Spleen (tissue), 11 donors: ENCODE results near the gene ZNF804A. TPM values are rescaled to one million over a fixed set of nuclear protein-coding genes. Genes with fewer than 3 reads are reported as not detected.
A peak's percentile ranks its signal among the peaks of the same experiment; 100 is the strongest.

ENCODE experiments used
- DNase-seq: peaks from one replicate; pipeline ENCODE4 v3.0.0-alpha.2; 2020
- H3K27ac ChIP-seq, 8 donors: fragments of 200-600 bp; sonication (generic) in 7 of 8; 1 replicate in 4 of 8; 2 replicates in 4 of 8; pipeline versions ENCODE4 v1.5.0 to v1.8.0; 2016 to 2021; ENCODE audit warnings: inconsistent platforms in 4 of 8, mild to moderate bottlenecking in 4 of 8, moderate library complexity in 1 of 8
- H3K27me3 ChIP-seq, 7 donors: fragments of 200-600 bp; sonication (generic) in 6 of 7; replicated peaks in 1 of 7; 1 replicate in 4 of 7; 2 replicates in 3 of 7; pipeline versions ENCODE4 v1.5.0 to v1.8.0; 2016 to 2021; ENCODE audit warnings: inconsistent platforms in 3 of 7, mild to moderate bottlenecking in 1 of 7
- H3K36me3 ChIP-seq, 6 donors: fragments of 200-600 bp; sonication (generic) in 5 of 6; 1 replicate in 4 of 6; 2 replicates in 2 of 6; pipeline versions ENCODE4 v1.5.0 to v1.8.0; 2016 to 2021; ENCODE audit warnings: inconsistent platforms in 2 of 6
- H3K4me1 ChIP-seq, 6 donors: fragments of 200-600 bp; sonication (generic) in 5 of 6; 1 replicate in 3 of 6; 2 replicates in 3 of 6; pipeline versions ENCODE4 v1.5.0 to v1.8.0; 2016 to 2021; ENCODE audit warnings: inconsistent platforms in 3 of 6
- H3K4me3 ChIP-seq, 8 donors: fragments of 200-600 bp; sonication (generic) in 7 of 8; 1 replicate in 4 of 8; 2 replicates in 4 of 8; pipeline versions ENCODE4 v1.5.0 to v1.8.0; 2016 to 2021; ENCODE audit warnings: inconsistent platforms in 4 of 8, mild to moderate bottlenecking in 4 of 8, moderate library complexity in 2 of 8
- H3K9me3 ChIP-seq, 8 donors: fragments of 200-600 bp; sonication (generic) in 7 of 8; 1 replicate in 4 of 8; 2 replicates in 4 of 8; pipeline versions ENCODE4 v1.5.0 to v1.8.0; 2016 to 2021; ENCODE audit warnings: inconsistent platforms in 4 of 8
- POLR2A ChIP-seq, 3 donors: fragments of 450-650 bp; IDR thresholded peaks; one replicate each; pipeline ENCODE4 v1.5.1; 2017; ENCODE audit warnings: antibody characterized with exemption in 3 of 3, mild to moderate bottlenecking in 1 of 3
- POLR2AphosphoS5 ChIP-seq, 3 donors: sonication (generic); formaldehyde crosslinking; IDR thresholded peaks; one replicate each; pipeline ENCODE4 v1.5.1; 2017; ENCODE audit warnings: antibody characterized with exemption in 3 of 3
- WGBS, 5 donors: extraction: QIAGEN DNeasy Blood & Tissue Kit in 3 of 5; methylation state at CpG; one replicate each; pipeline versions ENCODE4 v1.1.5 to v1.1.7; 2013 to 2018; 5-methylcytosine and 5-hydroxymethylcytosine counted together
- intact Hi-C: fragments of 100-400 bp; cut with DNase I; formaldehyde crosslinking; loops from one replicate; pipeline ENCODE4 v1.15.0; 2023; ENCODE audit warnings: low total_unique reads
- polyA plus RNA-seq, 3 donors: library from polyadenylated mRNA; stranded (reverse); fragments of 200-250 nt; gene quantifications; one replicate each; pipeline ENCODE4 v1.2.1, GENCODE V29; 2013
- total RNA-seq, 7 donors: library from RNA; depleted of rRNA in 3 of 7; stranded (reverse); fragments of >200 nt in 3 of 7; fragmentation: NEBNext Ultra II Directional in 4 of 7; extraction: Animal tissue kit (Norgen Biotek cat#: 25700) in 4 of 7; gene quantifications; one replicate each; pipeline versions ENCODE4 v1.1.0 to v1.2.1, GENCODE V29; 2016 to 2021
- TF ChIP-seq, protein P1 (sequence below), 11 experiments: fragments of 200-600 bp in 7 of 11; fragments of 450-650 bp in 4 of 11; sonication (generic) in 4 of 11; IDR thresholded peaks in 8 of 11; conservative IDR thresholded peaks in 3 of 11; 1 replicate in 7 of 11; 2 replicates in 4 of 11; pipeline versions ENCODE4 v1.4.0 to v1.8.0; 2016 to 2021; ENCODE audit warnings: antibody characterized with exemption in 11 of 11, inconsistent platforms in 4 of 11, mild to moderate bottlenecking in 1 of 11
- donor health status: healthy with polysubstance abuse.
- donor health status: DM: no; HTN: no; CAD: no; lungs with moderate emphysema.
- donor health status: DM: no; HTN: no; CAD: no.
- donor health status: Bipolar disorder and iron deficiency.
- donor health status: healthy.
- donor health status: DM: no; HTN: no; CAD: no.
- donor health status: DM: yes; HTN: yes; CAD: no.

ZNF804A gene
- total and polyA plus RNA-seq, 10 donors = 0.21 to 1.8 (median 0.41) TPM

DNA sequence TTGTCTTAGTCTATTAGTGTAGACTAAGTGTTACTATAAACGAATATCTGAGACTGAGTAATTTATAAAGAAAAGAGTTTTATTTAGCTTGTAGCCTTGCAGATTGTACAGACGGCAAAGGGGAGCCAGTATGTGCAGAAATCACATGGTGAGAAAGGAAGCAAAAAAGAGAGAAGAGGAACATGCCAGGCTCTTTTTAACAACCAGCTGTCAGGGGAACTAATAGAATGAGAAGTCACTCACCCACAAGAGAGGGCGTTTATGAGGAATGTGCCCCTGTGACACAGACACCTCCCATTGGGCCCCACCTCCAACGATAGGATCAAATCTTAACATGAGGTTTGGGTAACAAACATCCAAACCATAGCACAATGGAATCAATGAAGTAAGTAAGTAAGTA lies 20.6 kb upstream of the ZNF804A start:
- intact Hi-C loops = no loop called here
- Histone ChIP-seq H3K9me3 (no peaks in the 10 kb centered on the region), H3K4me3 (no peak overlapping the region), H3K4me1 (no peaks in the 10 kb centered on the region), H3K27me3 (no peaks in the 10 kb centered on the region), H3K27ac (no peak overlapping the region), H3K36me3 (no peaks in the 10 kb centered on the region)
- DNase-seq = no peak
- 18 to 37% (median 26%) methylated on average over 4 of the region's 4 CpGs for WGBS, 5 donors
- TF ChIP-seq, protein P1, sequence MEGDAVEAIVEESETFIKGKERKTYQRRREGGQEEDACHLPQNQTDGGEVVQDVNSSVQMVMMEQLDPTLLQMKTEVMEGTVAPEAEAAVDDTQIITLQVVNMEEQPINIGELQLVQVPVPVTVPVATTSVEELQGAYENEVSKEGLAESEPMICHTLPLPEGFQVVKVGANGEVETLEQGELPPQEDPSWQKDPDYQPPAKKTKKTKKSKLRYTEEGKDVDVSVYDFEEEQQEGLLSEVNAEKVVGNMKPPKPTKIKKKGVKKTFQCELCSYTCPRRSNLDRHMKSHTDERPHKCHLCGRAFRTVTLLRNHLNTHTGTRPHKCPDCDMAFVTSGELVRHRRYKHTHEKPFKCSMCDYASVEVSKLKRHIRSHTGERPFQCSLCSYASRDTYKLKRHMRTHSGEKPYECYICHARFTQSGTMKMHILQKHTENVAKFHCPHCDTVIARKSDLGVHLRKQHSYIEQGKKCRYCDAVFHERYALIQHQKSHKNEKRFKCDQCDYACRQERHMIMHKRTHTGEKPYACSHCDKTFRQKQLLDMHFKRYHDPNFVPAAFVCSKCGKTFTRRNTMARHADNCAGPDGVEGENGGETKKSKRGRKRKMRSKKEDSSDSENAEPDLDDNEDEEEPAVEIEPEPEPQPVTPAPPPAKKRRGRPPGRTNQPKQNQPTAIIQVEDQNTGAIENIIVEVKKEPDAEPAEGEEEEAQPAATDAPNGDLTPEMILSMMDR (IDR thresholded peaks at IDR 0.05 in 8 of 11, conservative IDR thresholded peaks at IDR 0.05 in 3 of 11) = no peak
- TF ChIP-seq POLR2A (IDR thresholded peaks at IDR 0.05) (no peak), POLR2AphosphoS5 (IDR thresholded peaks at IDR 0.05) (no peak)

DNA sequence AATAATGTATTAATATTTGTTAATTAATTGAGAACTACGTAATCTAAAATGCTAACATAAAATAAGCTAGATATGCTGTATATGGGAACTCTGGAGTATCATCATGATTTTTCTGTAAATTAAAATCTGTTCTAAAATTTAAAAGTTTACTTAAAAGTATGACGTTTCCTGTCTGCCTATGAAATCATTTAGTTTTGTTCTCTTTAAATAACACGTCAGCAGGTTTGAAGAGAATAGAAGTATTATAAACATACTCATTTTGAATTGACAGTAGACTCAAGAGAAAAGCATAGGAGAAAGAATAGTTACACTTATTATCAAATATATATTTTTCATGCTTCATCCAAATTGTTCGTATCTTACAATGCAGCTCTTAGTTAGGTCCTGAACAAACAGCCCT lies 19.1 kb upstream of the ZNF804A start:
- Histone ChIP-seq H3K36me3 (no peaks in the 10 kb centered on the region), H3K9me3 (no peaks in the 10 kb centered on the region), H3K4me1 (no peaks in the 10 kb centered on the region), H3K27me3 (no peaks in the 10 kb centered on the region), H3K4me3 (no peak overlapping the region), H3K27ac (no peak overlapping the region)
- no peak for DNase-seq
- WGBS, 5 donors = 86 to 92% (median 87%) methylated on average over 4 of the region's 4 CpGs
- no peak for TF ChIP-seq POLR2AphosphoS5 (IDR thresholded peaks at IDR 0.05)
- intact Hi-C loops = no loop called here

DNA sequence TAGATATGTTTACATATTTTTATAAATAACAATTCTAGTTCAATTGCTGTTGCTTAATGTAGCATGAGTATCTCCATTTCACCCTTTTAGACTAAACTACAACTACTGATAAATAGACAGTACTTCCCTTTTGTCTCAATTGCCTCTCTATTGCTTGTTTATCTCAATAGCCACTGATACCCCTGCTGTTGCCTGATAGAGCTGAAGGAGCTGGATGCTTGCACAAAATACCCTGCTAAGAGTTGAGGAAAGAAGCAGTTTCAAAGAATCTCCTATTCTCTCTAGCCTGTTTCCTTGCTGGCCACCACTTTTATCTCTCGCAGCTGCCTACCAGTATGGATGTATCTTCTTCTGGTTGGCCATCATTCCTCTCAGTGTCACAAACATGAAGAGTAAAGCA lies 16.9 kb upstream of the ZNF804A start:
- intact Hi-C loops = no loop called here
- WGBS, 5 donors = 78 to 97% (median 91%) methylated on average over 1 of the region's 1 CpG
- DNase-seq = no peak
- Histone ChIP-seq H3K27ac (no peak overlapping the region), H3K27me3 (no peaks in the 10 kb centered on the region), H3K36me3 (no peaks in the 10 kb centered on the region), H3K9me3 (peaks cover 0 to 4% (median 0%) of the 10 kb centered on the region in 8 donors), H3K4me1 (no peaks in the 10 kb centered on the region), H3K4me3 (no peak overlapping the region)
- no peak for TF ChIP-seq POLR2A (IDR thresholded peaks at IDR 0.05)
- TF ChIP-seq, protein P1 (IDR thresholded peaks at IDR 0.05 in 8 of 11, conservative IDR thresholded peaks at IDR 0.05 in 3 of 11) = no peak
- no peak for TF ChIP-seq POLR2AphosphoS5 (IDR thresholded peaks at IDR 0.05)

DNA sequence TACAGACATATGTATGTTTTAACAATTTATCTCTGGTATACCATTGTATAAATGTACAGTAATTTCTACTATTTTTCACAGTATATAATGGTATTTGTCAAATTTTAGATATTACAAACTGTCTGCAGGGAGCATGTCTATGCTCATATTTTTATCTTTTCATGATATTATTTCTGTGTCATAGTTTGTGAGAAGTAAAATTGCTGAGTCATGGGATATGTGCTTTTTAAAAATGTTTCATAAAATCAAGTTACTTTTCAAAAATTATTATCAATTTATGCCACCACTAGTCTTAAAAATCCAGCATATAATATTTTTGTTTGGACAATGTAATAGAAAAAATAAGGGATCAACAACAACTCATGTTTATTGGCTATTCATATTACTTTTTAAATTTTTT lies 9.1 kb upstream of the ZNF804A start:
- DNase-seq = no peak
- Histone ChIP-seq H3K9me3 (peaks cover 0 to 4% (median 0%) of the 10 kb centered on the region in 8 donors), H3K4me3 (no peak overlapping the region), H3K27ac (no peak overlapping the region), H3K27me3 (no peaks in the 10 kb centered on the region), H3K4me1 (no peaks in the 10 kb centered on the region), H3K36me3 (no peaks in the 10 kb centered on the region)
- no peak for TF ChIP-seq POLR2A (IDR thresholded peaks at IDR 0.05)
- intact Hi-C loops = no loop called here

DNA sequence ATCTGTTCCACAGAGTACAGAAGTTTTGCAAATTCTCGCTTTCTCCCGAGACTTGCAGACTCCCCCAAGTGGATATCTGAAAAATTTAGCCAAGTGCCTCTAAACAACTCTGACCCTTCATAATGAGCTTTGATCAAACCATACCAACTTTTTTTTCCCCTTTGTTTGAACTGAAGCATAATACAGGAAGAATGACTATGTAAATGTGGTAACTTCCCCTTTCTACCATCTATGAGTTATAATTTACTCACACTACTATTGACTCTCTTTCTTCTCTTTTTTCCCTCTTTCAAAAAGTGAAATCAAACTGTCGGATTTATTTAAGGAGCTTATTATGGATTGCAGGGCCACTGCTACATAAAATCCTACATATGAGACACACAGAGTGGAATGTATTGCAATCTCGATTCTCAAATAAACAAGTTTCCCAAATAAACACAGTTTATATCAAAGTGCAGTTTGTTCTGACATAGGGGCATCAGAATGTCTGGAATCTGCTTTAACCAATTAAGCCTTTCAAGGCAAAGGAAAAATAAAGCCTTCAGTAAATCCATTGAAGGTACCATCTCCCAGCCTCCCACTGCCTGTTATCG lies 1.4 kb upstream of the ZNF804A start:
- Histone ChIP-seq H3K9me3 (no peaks in the 10 kb centered on the region), H3K4me1 (peaks cover 0 to 41% (median 13%) of the 10 kb centered on the region in 6 donors), H3K27ac (peak overlapping the region in 7 of 8 donors; percentile 73 to 92 (median 86)), H3K27me3 (peaks cover 0 to 43% (median 11%) of the 10 kb centered on the region in 7 donors), H3K4me3 (peak overlapping the region in 7 of 8 donors; percentile 49 to 70 (median 53)), H3K36me3 (peaks cover 0 to 4% (median 0%) of the 10 kb centered on the region in 6 donors)
- WGBS, 5 donors = 7 to 18% (median 10%) methylated on average over 5 of the region's 5 CpGs
- intact Hi-C loops = no loop called here
- DNase-seq = no peak
- TF ChIP-seq POLR2A (IDR thresholded peaks at IDR 0.05) = no peak
